LNCaP clone FGC (cell line): ENCODE data around the gene NME5.

Experiments used
- DNase-seq: peaks from one replicate; pipeline ENCODE4 v3.0.0-alpha.2; 2011; ENCODE audit warnings: low read depth
- H3K4me3 ChIP-seq: 2 replicates; pipeline ENCODE4 v1.5.1; 2011; ENCODE audit warnings: mild to moderate bottlenecking, low read depth, low read length, control low read depth
- CTCF ChIP-seq: IDR thresholded peaks from 2 replicates; pipeline ENCODE4 v1.5.1; 2012; ENCODE audit warnings: mild to moderate bottlenecking; ENCODE audit not compliant: control insufficient read depth, insufficient read depth; ENCODE audit errors: extremely low read depth

The NME5 gene

DNA sequence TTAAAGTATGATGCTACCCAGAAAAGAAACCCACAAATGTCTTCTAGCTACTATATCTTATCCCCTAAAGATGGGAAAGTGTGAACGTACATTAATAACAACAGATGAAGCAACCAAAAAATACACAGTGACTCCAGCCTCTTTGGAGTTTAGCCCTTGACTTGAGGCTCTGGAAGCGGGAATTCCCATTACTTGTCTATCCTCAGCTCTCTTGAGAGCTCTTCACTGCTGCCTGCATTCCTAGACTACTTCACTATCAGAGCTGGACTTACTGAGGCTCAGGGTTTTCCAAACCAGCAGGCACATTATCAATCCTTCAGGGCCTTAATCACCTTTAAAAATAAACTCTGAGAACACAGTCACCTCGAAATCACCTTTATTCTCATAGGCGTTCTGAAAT lies 1.0 kb upstream of the NME5 start:
- no peak for DNase-seq
- H3K4me3 ChIP-seq: no peak overlapping the region
- no peak for TF ChIP-seq CTCF

- TF ChIP-seq CTCF: no peak
- DNase-seq: no peak
- peak overlapping the region; percentile 69 for H3K4me3 ChIP-seq
These were observed 508 bp upstream of the NME5 start for GRCh38 chr5:138139781-138140090.

GRCh38 chr5:138132543-138132942 lies 6.7 kb downstream of the NME5 start:
- no peak overlapping the region for H3K4me3 ChIP-seq
- TF ChIP-seq CTCF: no peak
- no peak for DNase-seq

DNA sequence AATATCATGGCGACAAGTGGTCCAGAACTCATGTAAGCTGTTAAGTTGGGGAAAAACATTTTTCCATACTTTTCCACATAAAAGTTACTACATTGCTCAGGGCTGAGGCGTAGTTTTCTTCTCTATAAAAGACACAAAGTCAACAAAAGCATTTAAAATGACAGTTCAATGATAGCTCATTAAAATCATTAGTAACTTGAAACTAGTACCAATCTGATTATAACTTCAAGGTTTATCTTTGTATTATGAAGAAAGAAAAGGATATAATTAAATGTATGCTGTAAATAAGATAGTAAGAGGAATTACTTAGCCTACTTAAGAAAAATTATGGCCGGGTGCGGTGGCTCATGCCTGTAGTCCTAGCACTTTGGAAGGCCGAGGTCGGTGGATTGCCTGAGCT lies 9.9 kb downstream of the NME5 start:
- DNase-seq: no peak
- no peak for TF ChIP-seq CTCF
- H3K4me3 ChIP-seq: no peak overlapping the region

DNA sequence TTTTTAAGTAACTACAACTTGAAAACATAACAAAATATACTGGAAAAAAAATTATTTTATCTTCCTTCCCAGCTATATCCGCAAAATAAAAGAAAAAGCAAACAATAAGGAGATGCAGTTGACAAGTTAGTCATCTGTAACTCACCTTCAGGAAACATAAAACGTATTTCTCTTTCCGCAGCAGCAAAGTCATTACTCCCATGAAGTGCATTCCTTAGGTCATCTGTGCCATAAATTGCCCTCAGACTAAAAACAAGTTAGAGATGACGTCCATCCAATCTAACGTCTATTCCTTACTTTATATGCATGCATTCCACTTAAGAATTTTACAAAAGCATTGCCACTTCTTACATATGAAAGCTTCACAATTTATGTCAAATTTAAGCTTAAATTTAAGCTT lies 10.9 kb downstream of the NME5 start:
- TF ChIP-seq CTCF: no peak
- no peak overlapping the region for H3K4me3 ChIP-seq
- DNase-seq: no peak

DNA sequence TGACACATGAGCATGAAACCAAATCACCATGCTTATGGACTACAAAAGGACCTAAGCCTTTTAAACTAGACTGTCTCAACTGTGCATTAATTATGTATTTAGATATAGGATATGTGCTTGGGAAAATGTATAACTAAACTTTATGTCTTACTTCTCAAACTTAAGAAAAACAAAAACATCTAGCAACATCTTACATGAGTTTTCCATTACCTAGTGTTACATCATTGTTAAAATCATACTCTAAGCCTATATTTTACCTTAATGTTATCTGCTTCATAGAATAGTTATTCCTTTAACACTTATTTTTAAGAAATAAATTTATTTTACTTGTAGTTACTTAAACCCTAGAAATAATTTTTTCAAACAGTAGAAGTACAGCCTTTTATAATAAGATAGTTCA lies 24.0 kb downstream of the NME5 start:
- H3K4me3 ChIP-seq: no peak overlapping the region
- no peak for TF ChIP-seq CTCF

DNA sequence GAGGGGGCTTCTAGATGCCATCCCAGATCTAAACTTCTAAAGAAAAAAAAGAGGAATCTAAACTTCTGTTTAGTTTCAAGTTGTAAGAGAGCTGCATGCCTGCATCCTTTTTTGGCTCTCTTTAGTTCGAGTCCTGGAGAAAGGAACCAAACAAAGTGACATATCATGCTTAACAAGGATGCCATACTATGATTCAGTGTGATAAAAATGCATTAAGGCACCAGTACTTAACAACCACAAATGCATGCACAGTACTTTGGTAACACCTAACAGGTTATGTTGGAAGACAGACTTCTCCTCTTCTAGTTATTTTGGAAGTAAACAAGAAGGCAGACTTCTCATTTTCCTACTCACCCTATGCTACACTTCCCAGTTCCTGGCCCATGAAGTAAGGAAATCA lies 27.3 kb downstream of the NME5 start:
- no peak overlapping the region for H3K4me3 ChIP-seq
- TF ChIP-seq CTCF: no peak
- DNase-seq: no peak

More for the DNA sequence above, 24.0 kb downstream of the NME5 start:
- no peak for DNase-seq
